GM12892 (cell line): ENCODE data around the gene ACADVL.

ENCODE experiments used
- POLR2A ChIP-seq: IDR thresholded peaks from 2 replicates; pipeline ENCODE4 v1.6.1; 2011; ENCODE audit warnings: low read depth, low read length, control low read depth
- POLR2AphosphoS5 ChIP-seq: IDR thresholded peaks from 2 replicates; pipeline ENCODE4 v1.6.1; 2011; ENCODE audit warnings: low read depth, low read length, control low read depth

- peak; percentile 54; the same call in 1 of the 2 replicates for TF ChIP-seq POLR2A
- no peak for TF ChIP-seq POLR2AphosphoS5
These were observed 19.6 kb downstream of the ACADVL start, which contains the start of gene PHF23 for GRCh38 chr17:7239091-7240027.
